Esophagus muscularis mucosa (tissue), 4 donors: ENCODE results near the gene COPE. TPM values are rescaled to one million over a fixed set of nuclear protein-coding genes. Genes with fewer than 3 reads are reported as not detected.

Experiments used
- DNase-seq: peaks from one replicate; pipeline ENCODE4 v3.0.0-alpha.2; 2017; ENCODE audit errors: extremely low spot score
- H3K27ac ChIP-seq, 4 donors: fragments of 200-600 bp; sonication (generic); replicated peaks in 1 of 4; 1 replicate in 3 of 4; 2 replicates in 1 of 4; pipeline ENCODE4 v1.5.1; 2016 to 2019; ENCODE audit warnings: mild to moderate bottlenecking in 1 of 4
- H3K27me3 ChIP-seq, 4 donors: fragments of 200-600 bp; sonication (generic); one replicate each; pipeline versions ENCODE4 v1.5.1 to v1.6.0; 2016 to 2019
- H3K36me3 ChIP-seq, 4 donors: fragments of 200-600 bp; sonication (generic); one replicate each; pipeline ENCODE4 v1.5.1; 2016 to 2019
- H3K4me1 ChIP-seq, 4 donors: fragments of 200-600 bp; sonication (generic); one replicate each; pipeline ENCODE4 v1.5.1; 2016 to 2019
- H3K4me3 ChIP-seq, 4 donors: fragments of 200-600 bp; sonication (generic); 1 replicate in 2 of 4; 2 replicates in 2 of 4; pipeline ENCODE4 v1.5.1; 2016 to 2019; ENCODE audit warnings: mild to moderate bottlenecking in 4 of 4, moderate library complexity in 1 of 4
- H3K9me3 ChIP-seq, 4 donors: fragments of 200-600 bp; sonication (generic); 1 replicate in 3 of 4; 2 replicates in 1 of 4; pipeline ENCODE4 v1.5.1; 2016 to 2019
- CTCF ChIP-seq, 3 experiments: fragments of 200-600 bp in 2 of 3; fragments of 450-650 bp in 1 of 3; sonication (generic) in 2 of 3; IDR thresholded peaks; one replicate each; pipeline ENCODE4 v1.5.1; 2017 to 2019; ENCODE audit warnings: antibody characterized with exemption in 3 of 3, mild to moderate bottlenecking in 2 of 3, moderate library complexity in 1 of 3
- EP300 ChIP-seq: sonication (generic); formaldehyde crosslinking; IDR thresholded peaks from one replicate; pipeline ENCODE4 v1.6.1; 2017; ENCODE audit warnings: antibody characterized with exemption
- POLR2A ChIP-seq: fragments of 450-650 bp; IDR thresholded peaks from one replicate; pipeline ENCODE4 v1.6.1; 2017; ENCODE audit warnings: antibody characterized with exemption, moderate library complexity, mild to moderate bottlenecking, low read depth
- POLR2AphosphoS5 ChIP-seq, 2 donors: sonication (generic); formaldehyde crosslinking; IDR thresholded peaks; one replicate each; pipeline ENCODE4 v1.6.1; 2017; ENCODE audit warnings: antibody characterized with exemption in 2 of 2
- WGBS: methylation state at CpG from one replicate; pipeline ENCODE4 v1.1.5; 2018; 5-methylcytosine and 5-hydroxymethylcytosine counted together
- intact Hi-C: fragments of 100-400 bp; cut with DNase I; formaldehyde crosslinking; loops from one replicate; pipeline ENCODE4 v1.15.1; 2023
- total RNA-seq, 4 donors: library from RNA; depleted of rRNA; stranded (reverse); fragments of >200 nt; gene quantifications; one replicate each; pipeline versions ENCODE4 v1.1.0 to v1.2.1, GENCODE V29; 2016

The COPE gene
- total RNA-seq, 4 donors from 2014 or later, result 173 to 231 (median 210) TPM

- no peak for TF ChIP-seq CTCF (IDR thresholded peaks at IDR 0.05)
- no peak for TF ChIP-seq EP300
- TF ChIP-seq POLR2A, result no peak
- no peak for TF ChIP-seq POLR2AphosphoS5 (IDR thresholded peaks at IDR 0.05)
- Histone ChIP-seq H3K27me3 (peaks cover 0 to 28% (median 11%) of the 10 kb centered on the region in 4 donors), H3K9me3 (no peaks in the 10 kb centered on the region), H3K4me3 (no peak overlapping the region), H3K36me3 (peaks cover 20 to 37% (median 36%) of the 10 kb centered on the region in 4 donors), H3K27ac (no peak overlapping the region), H3K4me1 (peaks cover 23 to 37% (median 32%) of the 10 kb centered on the region in 4 donors)
- DNase-seq, result no peak
- intact Hi-C loops, result no loop called here
- WGBS, result 39% methylated on average over 49 of the region's 62 CpGs
Measured at GRCh38 chr19:18869781-18870530, 49.2 kb downstream of the COPE start.

GRCh38 chr19:18869023-18869618 lies 50.1 kb downstream of the COPE start:
- TF ChIP-seq CTCF (IDR thresholded peaks at IDR 0.05) (no peak), EP300 (no peak), POLR2A (no peak), POLR2AphosphoS5 (IDR thresholded peaks at IDR 0.05) (no peak)

GRCh38 chr19:18868380-18869022 lies 50.7 kb downstream of the COPE start:
- H3K27me3 ChIP-seq, result peaks cover 0 to 28% (median 11%) of the 10 kb centered on the region in 4 donors
- intact Hi-C loops, result no loop called here
- TF ChIP-seq EP300 (no peak), POLR2A (no peak), POLR2AphosphoS5 (IDR thresholded peaks at IDR 0.05) (no peak), CTCF (IDR thresholded peaks at IDR 0.05) (no peak)
- H3K9me3 ChIP-seq, result no peaks in the 10 kb centered on the region
- DNase-seq, result no peak
- peaks cover 23 to 37% (median 32%) of the 10 kb centered on the region in 4 donors for H3K4me1 ChIP-seq
- peak overlapping the region in 2 of 4 donors; percentile 20 to 21 for H3K4me3 ChIP-seq
- no peak overlapping the region for H3K27ac ChIP-seq
- H3K36me3 ChIP-seq, result peaks cover 35 to 52% (median 50%) of the 10 kb centered on the region in 4 donors
- WGBS, result 94% methylated on average over 8 of the region's 77 CpGs

More at GRCh38 chr19:18869023-18869618, 50.1 kb downstream of the COPE start:
- no peak for DNase-seq
- WGBS, result 25% methylated on average over 33 of the region's 71 CpGs
- intact Hi-C loops, result no loop called here
- Histone ChIP-seq H3K4me1 (peaks cover 23 to 37% (median 32%) of the 10 kb centered on the region in 4 donors), H3K36me3 (peaks cover 29 to 46% (median 44%) of the 10 kb centered on the region in 4 donors), H3K27ac (no peak overlapping the region), H3K4me3 (peak overlapping the region in 2 of 4 donors; percentile 20 to 21), H3K9me3 (no peaks in the 10 kb centered on the region), H3K27me3 (peaks cover 0 to 28% (median 11%) of the 10 kb centered on the region in 4 donors)

- H3K4me1 ChIP-seq, result peaks cover 23 to 37% (median 32%) of the 10 kb centered on the region in 4 donors
- intact Hi-C loops, result no loop called here
- peaks cover 0 to 28% (median 11%) of the 10 kb centered on the region in 4 donors for H3K27me3 ChIP-seq
- no peaks in the 10 kb centered on the region for H3K9me3 ChIP-seq
- TF ChIP-seq EP300 (no peak), POLR2A (no peak), POLR2AphosphoS5 (IDR thresholded peaks at IDR 0.05) (no peak), CTCF (IDR thresholded peaks at IDR 0.05) (no peak)
- H3K4me3 ChIP-seq, result no peak overlapping the region
- no peak overlapping the region for H3K27ac ChIP-seq
- WGBS, result 94% methylated on average over 23 of the region's 23 CpGs
- peaks cover 42 to 59% (median 57%) of the 10 kb centered on the region in 4 donors for H3K36me3 ChIP-seq
- no peak for DNase-seq
Measured at GRCh38 chr19:18867751-18868150, 51.4 kb downstream of the COPE start.
